HG02981 (cell line): ENCODE results near the gene LDAF1.
"Not testable (repeated sequence)": the region's sequence is repeated elsewhere in the genome, so short reads cannot be mapped to it uniquely, and the experiment has no call there.

ENCODE experiments used
- ATAC-seq: cut with Tn5 transposase; IDR thresholded peaks from one replicate; pipeline ENCODE4 v1.9.1; 2021; ENCODE audit warnings: mild to moderate bottlenecking, moderate library complexity; ENCODE audit not compliant: unreplicated experiment

The LDAF1 gene

DNA sequence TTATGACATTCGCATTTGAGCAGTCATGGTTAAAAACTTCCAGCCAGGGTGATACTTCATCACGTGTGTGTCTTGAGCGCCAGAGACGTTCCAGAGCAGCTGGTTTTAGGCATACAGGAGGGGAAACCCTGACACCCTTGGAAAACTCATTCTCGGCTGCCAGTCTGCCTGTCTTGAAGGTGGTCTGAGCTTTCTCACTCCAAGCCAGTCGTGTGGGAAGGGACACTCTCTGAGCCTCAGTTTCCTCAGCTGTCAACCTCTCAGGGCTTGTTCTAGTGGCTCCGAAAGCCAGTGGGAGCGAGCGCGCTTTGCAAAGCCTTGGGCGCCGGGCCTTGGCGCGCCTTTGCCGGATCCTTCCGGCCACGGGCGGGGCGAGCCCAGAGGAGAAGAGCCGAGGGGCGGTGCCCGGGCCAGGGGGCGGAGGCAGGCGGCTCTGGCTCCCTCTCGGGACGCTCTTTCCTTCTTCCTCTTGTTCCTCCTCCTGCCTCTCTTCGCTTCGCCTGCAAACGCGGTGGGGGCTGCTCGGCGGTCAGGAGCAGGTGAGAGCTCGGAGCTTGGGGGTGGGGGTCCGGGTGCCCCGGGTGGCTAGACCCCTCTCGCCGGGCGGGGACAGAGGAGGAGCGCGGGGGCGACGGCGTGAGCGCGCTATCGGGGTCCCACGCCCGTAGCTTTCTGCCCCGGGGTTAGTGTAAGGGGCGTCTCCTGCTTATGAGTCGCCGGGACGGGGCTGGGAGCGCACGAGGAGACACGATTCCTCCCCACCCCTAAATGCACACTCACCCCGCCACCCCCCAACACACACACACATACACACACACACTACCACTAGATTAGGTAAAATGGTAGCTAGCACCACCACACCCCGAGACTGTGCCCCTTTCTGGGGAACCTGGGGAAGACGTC lies at the start of gene LDAF1:
TSS of gene LDAF1 (plus strand) at position 467 of the 903 bp plus-strand sequence. CDS start 2,509 bp downstream, outside the sequence.
- peak; percentile 84 for ATAC-seq

DNA sequence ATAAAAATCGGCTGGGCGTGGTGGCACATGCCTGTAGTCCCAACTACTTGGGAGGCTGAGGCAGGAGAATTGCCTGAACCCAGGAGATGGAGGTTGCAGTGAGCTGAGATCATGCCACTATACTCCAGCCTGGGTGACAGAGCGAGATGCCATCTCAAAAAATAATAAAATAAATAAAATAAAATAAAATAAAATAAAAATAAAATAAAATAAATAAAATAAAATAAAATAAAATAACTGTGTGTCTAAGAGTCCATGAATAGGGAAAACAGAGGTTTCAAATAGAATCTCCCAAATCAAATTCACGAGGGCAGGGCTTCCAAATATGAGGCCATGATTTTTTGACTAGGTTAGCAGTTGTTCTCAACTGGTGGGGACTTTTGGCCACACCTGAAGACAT lies 42.9 kb upstream of the LDAF1 start:
- not testable (repeated sequence) for ATAC-seq

DNA sequence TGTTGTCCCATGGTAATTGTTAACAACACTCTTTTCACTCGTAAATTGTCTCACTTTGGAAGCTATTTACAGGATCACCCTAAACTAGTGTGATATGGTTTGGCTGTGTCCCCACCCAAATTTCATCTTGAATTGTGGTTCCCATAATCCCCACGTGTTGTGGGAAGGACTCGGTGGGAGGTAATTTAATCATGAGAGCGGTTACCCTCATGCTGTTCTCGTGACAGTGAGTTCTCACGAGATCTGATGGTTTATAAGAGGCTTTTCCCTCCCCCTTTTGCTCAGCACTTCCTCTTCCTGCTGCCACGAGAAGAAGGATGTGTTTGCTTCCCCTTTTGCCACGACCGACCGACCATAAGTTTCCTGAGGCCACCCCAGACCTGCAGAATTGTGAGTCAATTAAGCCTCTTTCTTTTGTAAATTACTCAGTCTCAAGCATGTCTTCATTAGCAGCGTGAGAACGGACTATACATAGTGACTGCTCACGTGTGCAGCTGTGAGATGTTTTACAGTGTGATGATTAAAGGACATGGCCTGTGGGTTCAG lies 42.3 kb upstream of the LDAF1 start:
- ATAC-seq = no peak

DNA sequence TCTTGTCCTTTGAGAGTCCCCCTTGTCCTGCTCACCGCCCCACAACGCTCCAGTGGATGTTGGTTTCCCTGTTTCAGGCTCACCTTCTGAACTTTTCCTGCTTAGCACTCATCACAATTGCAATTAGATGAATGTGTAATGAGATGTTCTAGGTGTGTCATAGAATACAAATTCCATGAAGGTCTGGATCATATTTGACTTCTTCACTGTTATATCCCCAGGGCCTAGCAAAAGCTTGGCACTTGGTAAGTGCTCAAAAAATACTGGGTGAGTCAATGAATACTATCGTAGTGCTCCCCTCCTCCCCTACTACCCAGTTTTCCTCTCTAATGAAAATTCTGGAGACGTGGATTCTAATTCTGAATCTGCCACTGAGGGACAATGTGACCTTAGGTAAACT lies 40.9 kb upstream of the LDAF1 start:
- ATAC-seq = no peak

DNA sequence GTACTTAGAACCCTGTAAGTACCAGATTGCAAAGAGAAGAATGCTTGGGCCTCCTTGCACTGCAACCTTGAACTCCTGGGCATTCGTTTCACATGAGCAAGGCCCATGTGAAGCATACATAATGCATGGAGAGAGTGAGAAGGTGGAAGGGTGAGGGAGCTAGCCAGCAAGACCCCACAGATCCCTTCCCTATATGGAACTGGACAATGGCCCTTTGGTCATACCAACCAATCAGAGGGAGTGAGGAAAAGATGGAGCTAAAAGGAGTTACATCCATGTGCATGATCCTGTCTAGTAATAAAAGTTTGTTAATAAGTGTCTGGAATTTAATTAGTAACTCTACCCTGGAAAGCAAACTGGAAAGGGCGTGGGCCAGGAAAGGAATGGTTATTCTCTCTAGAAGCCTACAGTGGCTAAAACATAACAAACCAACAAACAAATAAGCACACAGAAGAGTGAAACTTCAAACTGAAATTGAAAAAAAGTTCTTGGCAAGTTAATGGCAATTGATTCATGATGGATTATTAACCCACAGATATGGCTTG lies 37.4 kb upstream of the LDAF1 start:
- ATAC-seq = no peak

DNA sequence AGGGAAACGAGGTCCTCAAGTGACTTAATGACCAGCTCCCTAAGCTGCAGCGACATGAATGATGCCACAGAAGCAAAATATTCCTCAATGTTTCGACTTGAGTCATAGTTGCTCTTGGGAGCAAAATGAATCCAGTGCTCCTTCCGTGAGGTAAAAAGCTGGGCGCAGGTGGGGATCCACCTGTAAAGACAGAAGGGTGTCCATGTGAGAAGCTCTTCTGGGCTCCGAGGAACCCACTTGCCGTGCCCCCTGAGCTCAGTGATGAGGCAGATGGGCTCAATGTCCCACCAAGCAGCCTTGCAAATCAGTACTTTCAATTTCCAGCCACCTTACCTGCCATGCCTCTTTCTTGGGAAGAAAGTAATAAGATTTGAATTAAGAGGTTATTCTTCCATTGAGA lies 33.3 kb upstream of the LDAF1 start:
- no peak for ATAC-seq

DNA sequence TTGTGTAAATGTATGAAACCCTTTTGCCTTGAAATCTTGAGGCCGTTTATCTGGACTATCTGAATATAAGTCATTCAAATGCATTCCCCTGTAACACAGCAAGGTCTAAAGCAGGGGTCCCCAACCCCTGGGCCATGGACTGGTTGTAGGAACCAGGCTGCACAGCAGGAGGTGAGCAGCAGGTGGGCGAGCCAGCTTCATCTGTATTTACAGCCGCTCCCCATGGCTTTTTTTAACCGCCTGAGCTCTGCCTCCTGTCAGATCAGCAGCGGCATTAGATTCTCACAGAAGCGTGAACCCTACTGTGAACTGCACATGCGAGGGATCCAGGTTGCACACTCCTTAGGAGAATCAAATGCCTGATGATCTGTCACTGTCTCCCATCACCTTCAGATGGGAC lies 32.0 kb upstream of the LDAF1 start:
- no peak for ATAC-seq

DNA sequence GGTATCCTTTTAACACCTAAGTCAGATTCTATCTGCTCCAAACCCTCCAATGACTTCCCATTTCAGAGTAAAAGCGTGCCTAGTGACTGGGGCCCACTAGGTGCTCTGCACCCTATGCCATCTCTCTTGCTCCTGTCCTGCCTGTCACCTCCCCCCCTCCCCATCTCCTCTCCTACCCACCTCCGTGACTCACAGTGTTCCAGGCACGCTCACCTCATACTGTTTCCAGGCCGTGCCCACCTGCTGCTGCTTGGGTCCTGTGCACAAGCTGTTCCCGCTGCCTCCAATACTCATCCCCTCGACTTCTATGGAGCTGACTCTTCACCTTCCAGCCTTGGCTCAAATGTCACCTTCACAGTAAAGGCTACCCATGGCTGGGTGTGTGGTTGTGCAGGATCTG lies 29.5 kb upstream of the LDAF1 start:
- no peak for ATAC-seq

DNA sequence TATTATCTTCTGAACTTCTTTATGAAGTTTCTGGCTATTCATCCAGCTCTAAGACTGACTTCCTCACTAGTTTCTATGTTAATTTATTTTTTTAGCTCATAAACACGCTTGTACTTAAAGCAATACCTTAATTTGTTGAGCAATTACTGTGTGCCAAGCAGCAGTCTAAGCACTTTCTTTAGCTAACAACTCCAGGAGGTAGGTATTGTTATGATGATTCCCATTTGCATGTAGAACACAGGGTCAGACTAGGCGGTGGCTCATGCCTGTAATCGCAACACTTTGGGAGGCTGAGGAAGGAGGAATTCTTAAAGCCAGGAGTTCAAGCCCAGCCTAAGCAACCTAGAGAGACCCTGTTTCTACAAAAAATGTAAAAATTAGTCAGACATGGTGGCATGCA lies 27.7 kb upstream of the LDAF1 start:
- no peak for ATAC-seq

DNA sequence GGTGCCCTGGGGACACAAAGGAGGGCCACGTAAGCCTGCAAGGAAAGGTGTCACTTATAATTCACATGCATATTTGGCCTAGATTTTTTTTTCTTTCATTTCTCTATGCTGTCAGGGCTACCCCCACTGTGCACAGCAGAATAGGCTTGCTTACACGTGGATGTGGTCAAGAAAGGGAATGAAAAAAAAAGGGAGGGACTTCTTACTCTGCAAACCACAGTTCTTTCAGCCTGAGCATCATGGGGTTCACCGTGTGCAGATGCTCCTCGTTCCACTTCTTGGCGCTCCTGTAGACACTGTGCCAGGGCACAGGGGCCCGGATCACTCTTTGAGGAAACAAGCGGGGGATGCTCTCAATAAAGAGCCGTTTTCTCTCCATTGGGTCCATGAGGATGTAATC lies 24.4 kb upstream of the LDAF1 start:
- ATAC-seq = no peak

DNA sequence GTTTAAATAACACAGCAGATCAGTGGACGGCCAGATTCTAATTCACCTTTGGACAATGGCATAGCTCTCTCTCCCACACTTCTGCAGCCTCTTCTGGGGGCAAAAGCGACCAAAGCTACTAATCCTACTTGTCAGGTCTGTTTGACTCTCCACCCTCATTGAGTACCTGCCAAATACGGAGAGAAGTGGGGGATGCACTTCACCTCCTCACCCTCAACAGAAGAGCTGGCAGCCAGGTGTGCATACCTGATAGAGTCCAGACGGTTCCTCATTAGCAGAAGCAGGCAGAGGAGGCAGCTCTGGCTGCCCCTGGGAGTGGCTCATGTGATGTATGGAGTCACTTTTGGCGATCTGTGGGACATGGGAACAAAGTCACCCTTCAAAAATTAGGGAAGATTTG lies 12.7 kb upstream of the LDAF1 start:
- no peak for ATAC-seq

DNA sequence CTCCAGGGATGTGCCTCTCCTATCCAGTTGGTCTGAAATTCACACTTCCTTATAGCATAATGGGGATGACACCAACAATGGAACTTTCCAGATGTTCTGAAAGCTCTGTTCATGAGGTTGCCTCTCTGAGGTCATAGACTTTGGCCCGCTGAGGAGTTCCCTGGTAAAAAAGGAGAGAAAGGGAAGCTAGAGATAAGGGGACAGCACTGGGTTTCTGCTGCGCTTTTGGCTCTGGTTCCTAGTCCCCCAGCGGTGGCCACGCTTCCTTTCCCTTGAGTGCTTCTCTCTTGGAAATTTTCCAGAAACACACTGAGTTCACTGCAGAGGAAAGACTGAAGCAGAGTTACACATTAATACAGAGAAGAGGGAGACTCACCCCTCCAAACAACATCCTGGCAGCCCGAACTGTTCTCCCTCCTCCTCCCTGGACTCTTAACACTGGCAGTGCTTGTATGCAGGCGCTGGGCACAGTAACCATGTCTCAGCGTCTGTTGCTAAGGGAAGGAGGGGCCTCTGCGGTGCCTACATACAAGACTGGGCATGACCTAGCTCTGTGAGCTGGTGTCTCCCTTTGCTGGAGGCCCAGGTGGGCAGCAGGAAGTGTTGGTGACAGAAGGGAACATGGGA lies 8.0 kb upstream of the LDAF1 start, which contains the start of gene DNAH3:
TSS of gene DNAH3 (minus strand) at position 472 of the 627 bp plus-strand sequence. CDS start 527 bp downstream, outside the sequence.
- ATAC-seq = no peak

DNA sequence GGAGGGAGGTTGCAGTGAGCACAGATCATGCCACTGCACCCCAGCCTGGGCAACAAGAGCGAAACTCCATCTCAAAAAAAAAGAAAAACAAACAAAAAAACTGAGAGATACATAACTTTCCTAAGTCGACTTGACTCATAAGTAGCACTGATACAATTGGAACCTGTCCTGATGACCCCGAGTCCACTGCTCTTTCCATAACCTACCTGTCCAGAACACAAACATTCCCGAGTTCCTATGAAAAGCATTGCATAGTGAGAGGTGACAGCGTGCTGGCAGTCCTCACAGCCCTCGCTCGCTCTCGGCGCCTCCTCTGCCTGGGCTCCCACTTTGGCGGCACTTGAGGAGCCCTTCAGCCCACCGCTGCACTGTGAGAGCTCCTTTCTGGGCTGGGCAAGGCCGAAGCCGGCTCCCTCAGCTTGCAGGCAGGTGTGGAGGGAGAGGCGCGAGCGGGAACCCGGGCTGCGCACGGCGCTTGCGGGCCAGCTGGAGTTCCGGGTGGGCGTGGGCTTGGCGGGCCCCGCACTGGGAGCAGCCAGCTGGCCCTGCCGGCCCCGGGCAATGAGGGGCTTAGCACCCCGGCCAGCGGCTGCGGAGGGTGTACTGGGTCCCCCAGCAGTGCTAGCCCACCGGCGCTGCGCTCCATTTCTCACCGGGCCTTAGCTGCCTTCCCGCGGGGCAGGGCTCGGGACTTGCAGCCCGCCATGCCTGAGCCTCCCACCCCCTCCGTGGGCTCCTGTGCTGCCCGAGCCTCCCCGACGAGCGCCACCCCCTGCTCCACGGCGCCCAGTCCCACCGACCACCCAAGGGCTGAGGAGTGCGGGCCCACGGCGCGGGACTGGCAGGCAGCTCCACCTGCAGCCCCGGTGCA lies 6.1 kb upstream of the LDAF1 start:
- ATAC-seq = not testable (repeated sequence)

DNA sequence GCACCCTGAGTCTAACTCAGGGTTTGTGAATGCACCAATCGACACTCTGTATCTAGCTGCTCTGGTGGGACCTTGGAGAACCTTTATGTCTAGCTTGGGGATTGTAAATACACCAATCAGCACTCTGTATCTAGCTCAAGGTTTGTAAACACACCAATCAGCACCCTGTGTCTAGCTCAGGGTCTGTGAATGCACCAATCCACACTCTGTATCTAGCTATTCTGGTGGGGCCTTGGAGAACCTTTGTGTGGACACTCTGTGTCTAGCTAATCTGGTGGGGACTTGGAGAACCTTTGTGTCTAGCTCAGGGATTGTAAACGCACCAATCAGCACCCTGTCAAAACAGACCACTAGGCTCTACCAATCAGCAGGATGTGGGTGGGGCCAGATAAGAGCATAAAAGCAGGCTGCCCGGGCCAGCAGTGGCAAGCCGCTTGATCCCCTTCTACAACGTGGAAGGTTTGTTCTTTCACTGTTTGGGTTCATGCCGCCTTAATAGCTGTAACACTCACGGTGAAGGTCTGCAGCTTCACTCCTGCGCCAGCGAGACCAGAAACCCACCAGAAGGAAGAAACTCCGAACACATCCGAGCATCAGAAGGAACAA lies 5.2 kb upstream of the LDAF1 start:
- ATAC-seq = not testable (repeated sequence)

DNA sequence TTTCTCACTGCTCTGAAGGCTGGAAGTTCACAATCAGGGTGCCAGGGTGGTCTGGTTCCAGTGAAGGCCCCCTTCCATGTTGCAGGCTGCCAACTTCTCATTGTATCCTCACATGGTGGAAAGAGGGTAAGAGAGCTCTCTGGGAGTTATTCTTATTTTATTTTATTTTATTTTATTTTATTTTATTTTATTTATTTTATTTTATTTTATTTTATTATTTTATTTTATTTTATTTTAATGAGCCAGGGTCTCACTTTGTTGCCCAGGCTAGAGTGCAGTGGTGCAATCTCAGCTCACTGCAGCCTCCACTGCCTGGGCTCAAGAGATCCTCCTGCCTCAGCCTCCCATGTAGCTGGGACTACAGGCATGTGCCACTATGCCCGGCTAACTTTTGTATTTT lies 2.5 kb upstream of the LDAF1 start:
- ATAC-seq = not testable (repeated sequence)

DNA sequence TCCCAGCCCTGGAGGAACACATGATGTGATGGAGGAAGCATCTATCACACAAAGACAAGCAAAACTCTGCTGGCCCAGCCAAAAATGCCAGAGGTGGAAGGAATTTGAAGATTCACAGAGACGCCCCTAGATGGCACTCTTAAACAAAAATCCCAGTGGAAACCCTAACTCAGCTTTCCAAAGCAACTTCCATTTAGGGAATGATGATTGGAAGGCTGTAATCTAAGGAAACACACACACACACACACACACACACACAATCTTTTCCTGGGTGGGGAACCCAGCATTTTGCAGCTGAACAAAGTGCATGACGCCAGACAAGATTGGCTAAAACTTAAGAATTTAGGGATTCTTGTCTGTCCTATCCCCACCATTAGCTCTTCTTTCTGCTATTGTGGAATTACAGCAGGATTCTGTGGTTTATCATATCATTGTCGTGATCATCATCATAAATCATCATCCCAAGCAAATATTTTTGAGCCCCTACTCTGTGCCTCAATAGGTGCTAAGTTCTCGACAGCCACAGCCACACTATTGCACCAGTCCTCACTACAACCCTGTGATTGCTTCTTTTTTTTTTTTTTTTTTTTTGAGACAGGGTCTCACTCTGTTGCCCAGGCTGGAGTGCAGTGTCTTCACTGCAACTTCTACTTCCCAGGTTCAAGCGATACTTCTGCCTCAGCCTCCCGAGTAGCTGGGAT lies 1.6 kb upstream of the LDAF1 start:
- ATAC-seq = no peak

DNA sequence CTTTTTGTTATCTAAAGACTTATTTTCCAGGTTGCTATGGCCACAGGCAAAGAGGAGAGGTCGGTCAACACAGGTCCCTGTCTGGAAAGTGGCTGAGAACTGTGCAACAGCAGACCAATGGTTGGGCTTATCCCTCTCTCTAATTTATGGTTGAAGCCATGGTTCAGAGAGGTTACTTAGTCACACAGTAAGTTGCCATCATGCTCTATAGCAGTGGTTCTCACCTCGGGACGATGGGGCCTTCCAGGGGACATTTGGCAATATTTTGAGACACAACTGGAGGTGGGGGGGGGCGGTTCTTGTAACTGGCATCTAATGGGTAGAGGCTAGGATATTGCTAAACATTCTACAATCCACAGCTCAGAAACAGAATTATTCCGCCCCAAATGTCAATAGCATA lies 842 bp upstream of the LDAF1 start:
- no peak for ATAC-seq

DNA sequence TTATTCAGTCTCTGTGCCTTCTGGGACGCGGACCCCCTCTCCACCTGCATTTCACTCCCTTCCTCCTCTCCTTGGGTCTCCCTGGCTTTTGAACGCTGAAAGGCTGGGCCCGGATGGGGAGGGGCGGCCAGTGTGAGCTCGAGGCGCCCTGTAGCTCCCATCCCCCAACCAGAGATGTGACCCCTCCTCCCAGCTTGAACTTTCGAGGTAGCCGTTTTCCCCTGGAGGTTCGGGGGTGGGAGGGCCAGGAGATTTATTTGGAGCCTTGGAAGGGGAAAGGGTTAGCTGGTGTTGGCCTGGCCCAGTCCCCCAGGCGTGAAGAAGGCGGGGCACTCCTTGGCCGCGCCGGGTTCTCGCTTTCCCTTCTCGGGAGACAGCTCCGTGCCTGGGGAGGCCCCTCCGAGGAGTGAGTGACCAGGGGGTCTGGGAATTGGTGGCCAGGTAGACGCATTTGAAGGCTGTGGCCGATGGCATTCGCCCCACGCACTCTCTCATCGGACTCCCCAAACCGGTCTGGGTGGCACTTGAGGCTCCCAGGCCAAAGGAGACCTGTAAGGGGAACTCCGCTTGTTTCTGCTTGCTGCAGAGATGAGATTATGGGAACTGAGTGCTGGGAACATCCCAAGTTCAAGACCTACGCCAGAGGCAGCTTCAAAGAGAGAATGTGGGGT lies 942 bp downstream of the LDAF1 start:
- no peak for ATAC-seq

DNA sequence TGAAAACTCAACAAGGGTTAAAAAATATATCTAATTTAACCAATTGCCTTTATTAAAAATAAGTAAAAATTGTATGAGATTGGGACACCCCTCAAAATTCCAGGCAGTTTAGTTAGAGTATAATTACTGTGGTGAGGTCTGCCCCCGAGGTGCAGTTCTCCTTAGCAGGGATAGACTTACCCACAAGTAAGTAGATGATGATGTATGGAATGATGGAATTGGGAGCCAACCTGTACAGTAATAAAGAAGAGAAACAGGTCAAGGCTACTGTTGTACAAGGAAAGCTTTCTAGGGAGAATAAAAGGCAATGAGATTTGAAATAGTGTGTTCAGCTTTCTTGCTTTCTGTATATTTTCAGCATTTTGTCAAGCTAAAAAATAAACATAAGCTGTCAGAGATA lies 1.8 kb downstream of the LDAF1 start:
- no peak for ATAC-seq
